BLaER1 (cell line): ENCODE results near the gene SLC24A3.

Experiments used
- H3K27ac ChIP-seq: shearing (Covaris generic); formaldehyde crosslinking; 2 replicates; pipeline ENCODE4 v1.8.1; 2022
- H3K27me3 ChIP-seq: shearing (Covaris generic); formaldehyde crosslinking; 2 replicates; pipeline ENCODE4 v1.8.1; 2022
- H3K36me3 ChIP-seq: shearing (Covaris generic); formaldehyde crosslinking; 2 replicates; pipeline ENCODE4 v1.8.1; 2022
- H3K4me1 ChIP-seq: shearing (Covaris generic); formaldehyde crosslinking; 2 replicates; pipeline ENCODE4 v1.8.1; 2022
- H3K4me2 ChIP-seq: shearing (Covaris generic); formaldehyde crosslinking; 2 replicates; pipeline ENCODE4 v1.8.1; 2022
- H3K4me3 ChIP-seq: shearing (Covaris generic); formaldehyde crosslinking; 2 replicates; pipeline ENCODE4 v1.8.1; 2022
- H3K9ac ChIP-seq: shearing (Covaris generic); formaldehyde crosslinking; 2 replicates; pipeline ENCODE4 v1.8.1; 2022
- H3K9me3 ChIP-seq: shearing (Covaris generic); formaldehyde crosslinking; 2 replicates; pipeline ENCODE4 v1.8.1; 2022
- H4K20me1 ChIP-seq: shearing (Covaris generic); formaldehyde crosslinking; 2 replicates; pipeline ENCODE4 v1.8.1; 2022
- Cebpa-rat ChIP-seq: shearing (Covaris generic); IDR thresholded peaks from 2 replicates; pipeline ENCODE4 v1.8.1; 2022

The SLC24A3 gene

GRCh38 chr20:19515074-19515473, 302.6 kb downstream of the SLC24A3 start:
- no peak overlapping the region for H3K9ac ChIP-seq
- H3K4me2 ChIP-seq: no peak overlapping the region
- H3K4me1 ChIP-seq: no peaks in the 10 kb centered on the region
- H4K20me1 ChIP-seq: no peaks in the 10 kb centered on the region
- no peaks in the 10 kb centered on the region for H3K27me3 ChIP-seq
- no peak overlapping the region for H3K4me3 ChIP-seq
- no peak for TF ChIP-seq Cebpa-rat
- no peak overlapping the region for H3K27ac ChIP-seq
- no peaks in the 10 kb centered on the region for H3K9me3 ChIP-seq
- H3K36me3 ChIP-seq: no peaks in the 10 kb centered on the region

- Histone ChIP-seq H3K9me3 (no peaks in the 10 kb centered on the region), H3K4me1 (peaks cover 13% of the 10 kb centered on the region), H3K4me2 (no peak overlapping the region), H3K27ac (no peak overlapping the region), H3K9ac (no peak overlapping the region), H3K4me3 (no peak overlapping the region), H4K20me1 (no peaks in the 10 kb centered on the region), H3K36me3 (no peaks in the 10 kb centered on the region), H3K27me3 (no peaks in the 10 kb centered on the region)
- no peak for TF ChIP-seq Cebpa-rat
Observed at GRCh38 chr20:19519466-19519865, 307.0 kb downstream of the SLC24A3 start.

- Histone ChIP-seq H3K27ac (no peak overlapping the region), H3K4me1 (peaks cover 13% of the 10 kb centered on the region)
Observed at GRCh38 chr20:19520261-19520660, 307.8 kb downstream of the SLC24A3 start.

GRCh38 chr20:19522071-19522801, 309.8 kb downstream of the SLC24A3 start:
- H3K36me3 ChIP-seq: no peaks in the 10 kb centered on the region
- no peak overlapping the region for H3K9ac ChIP-seq
- no peaks in the 10 kb centered on the region for H3K27me3 ChIP-seq
- no peak overlapping the region for H3K27ac ChIP-seq
- H3K4me2 ChIP-seq: peak overlapping the region; percentile 39
- TF ChIP-seq Cebpa-rat: no peak
- no peaks in the 10 kb centered on the region for H3K9me3 ChIP-seq
- no peak overlapping the region for H3K4me3 ChIP-seq
- peaks cover 26% of the 10 kb centered on the region for H3K4me1 ChIP-seq
- H4K20me1 ChIP-seq: no peaks in the 10 kb centered on the region

More at GRCh38 chr20:19520261-19520660, 307.8 kb downstream of the SLC24A3 start:
- H3K36me3 ChIP-seq: no peaks in the 10 kb centered on the region
- H4K20me1 ChIP-seq: no peaks in the 10 kb centered on the region
- no peak overlapping the region for H3K9ac ChIP-seq
- no peak overlapping the region for H3K4me2 ChIP-seq
- no peaks in the 10 kb centered on the region for H3K9me3 ChIP-seq
- no peak for TF ChIP-seq Cebpa-rat
- no peaks in the 10 kb centered on the region for H3K27me3 ChIP-seq
- H3K4me3 ChIP-seq: no peak overlapping the region

- H4K20me1 ChIP-seq: no peaks in the 10 kb centered on the region
- H3K4me1 ChIP-seq: peaks cover 26% of the 10 kb centered on the region
- H3K27ac ChIP-seq: no peak overlapping the region
- no peak for TF ChIP-seq Cebpa-rat
- H3K9ac ChIP-seq: no peak overlapping the region
- no peaks in the 10 kb centered on the region for H3K27me3 ChIP-seq
- no peak overlapping the region for H3K4me2 ChIP-seq
- no peaks in the 10 kb centered on the region for H3K9me3 ChIP-seq
- no peaks in the 10 kb centered on the region for H3K36me3 ChIP-seq
- H3K4me3 ChIP-seq: no peak overlapping the region
Observed at GRCh38 chr20:19522836-19523590, 310.6 kb downstream of the SLC24A3 start.

GRCh38 chr20:19524691-19525090, 312.2 kb downstream of the SLC24A3 start:
- Histone ChIP-seq H4K20me1 (no peaks in the 10 kb centered on the region), H3K4me2 (no peak overlapping the region), H3K4me1 (peaks cover 26% of the 10 kb centered on the region), H3K27me3 (no peaks in the 10 kb centered on the region), H3K4me3 (no peak overlapping the region), H3K9ac (no peak overlapping the region), H3K9me3 (no peaks in the 10 kb centered on the region), H3K27ac (no peak overlapping the region), H3K36me3 (no peaks in the 10 kb centered on the region)
- no peak for TF ChIP-seq Cebpa-rat

- Histone ChIP-seq H3K9ac (no peak overlapping the region), H3K36me3 (no peaks in the 10 kb centered on the region), H3K27ac (no peak overlapping the region), H3K4me1 (peaks cover 15% of the 10 kb centered on the region), H3K9me3 (no peaks in the 10 kb centered on the region), H3K4me2 (no peak overlapping the region), H3K4me3 (no peak overlapping the region), H4K20me1 (no peaks in the 10 kb centered on the region), H3K27me3 (no peaks in the 10 kb centered on the region)
- no peak for TF ChIP-seq Cebpa-rat
Observed at GRCh38 chr20:19527509-19527908, 315.1 kb downstream of the SLC24A3 start.

GRCh38 chr20:19528286-19529030, 316.0 kb downstream of the SLC24A3 start:
- H3K4me2 ChIP-seq: no peak overlapping the region
- no peaks in the 10 kb centered on the region for H3K27me3 ChIP-seq

GRCh38 chr20:19530006-19530405, 317.6 kb downstream of the SLC24A3 start:
- Histone ChIP-seq H3K27me3 (no peaks in the 10 kb centered on the region), H4K20me1 (no peaks in the 10 kb centered on the region), H3K4me1 (peaks cover 13% of the 10 kb centered on the region), H3K9ac (no peak overlapping the region), H3K4me2 (no peak overlapping the region), H3K36me3 (no peaks in the 10 kb centered on the region), H3K27ac (no peak overlapping the region), H3K9me3 (peaks cover under 1% of the 10 kb centered on the region; the same call in 1 of the 2 replicates), H3K4me3 (no peak overlapping the region)
- TF ChIP-seq Cebpa-rat: no peak

More at GRCh38 chr20:19528286-19529030, 316.0 kb downstream of the SLC24A3 start:
- Histone ChIP-seq H3K9me3 (no peaks in the 10 kb centered on the region), H3K27ac (no peak overlapping the region), H4K20me1 (no peaks in the 10 kb centered on the region), H3K36me3 (no peaks in the 10 kb centered on the region), H3K9ac (no peak overlapping the region), H3K4me1 (peaks cover 13% of the 10 kb centered on the region), H3K4me3 (no peak overlapping the region)
- no peak for TF ChIP-seq Cebpa-rat
